Right renal cortex interstitium (tissue), 3 donors: ENCODE measurements around the gene SZRD1. TPM values are rescaled to one million over a fixed set of nuclear protein-coding genes. Genes with fewer than 3 reads are reported as not detected.
"Not testable (repeated sequence)": the region's sequence is repeated elsewhere in the genome, so short reads cannot be mapped to it uniquely, and the experiment has no call there.

ENCODE experiments used
- DNase-seq, 3 donors: peaks; one replicate each; pipeline ENCODE4 v3.0.0-alpha.2; 2013; ENCODE audit warnings: low read depth in 3 of 3, low spot score in 2 of 3
- polyA plus RNA-seq, 3 donors: library from polyadenylated mRNA; unstranded; fragments of 120-200 nt; gene quantifications; one replicate each; pipeline ENCODE4 v1.2.1, GENCODE V29; 2013; ENCODE audit not compliant: insufficient read length in 3 of 3

SZRD1 gene, protein sequence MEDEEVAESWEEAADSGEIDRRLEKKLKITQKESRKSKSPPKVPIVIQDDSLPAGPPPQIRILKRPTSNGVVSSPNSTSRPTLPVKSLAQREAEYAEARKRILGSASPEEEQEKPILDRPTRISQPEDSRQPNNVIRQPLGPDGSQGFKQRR
- 100 to 1,000 TPM; 100 to 111 (median 107) TPM for polyA plus RNA-seq

DNA sequence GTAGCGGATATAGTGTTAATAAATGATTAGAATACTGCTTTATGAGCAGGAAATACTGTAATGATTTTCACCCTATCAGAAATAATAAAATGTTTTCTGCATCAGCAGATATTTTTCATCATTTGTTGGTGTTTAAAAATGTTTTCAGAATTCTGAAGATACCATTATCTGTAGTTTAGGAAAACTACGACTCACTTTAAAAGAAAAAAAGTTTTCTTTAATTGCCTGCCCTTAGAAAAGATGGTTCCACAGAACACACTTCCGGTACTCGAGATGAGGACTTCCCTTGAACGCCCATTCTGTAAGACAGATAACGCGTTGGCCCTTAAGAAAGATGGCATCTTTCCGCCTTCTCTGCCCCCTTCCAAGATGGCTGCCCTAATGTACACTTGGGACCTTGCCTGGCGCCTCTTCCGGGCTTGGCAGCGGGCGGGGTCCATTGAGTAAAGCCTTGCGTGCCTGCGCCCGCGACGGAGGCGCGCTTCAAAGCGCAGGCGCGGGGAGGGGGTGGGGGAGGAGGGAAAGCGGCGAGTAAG, at the start of gene SZRD1:
TSS of gene SZRD1 (plus strand) at position 521 of the 536 bp plus-strand sequence. CDS start 16 bp downstream, outside the sequence.
- peak in 2 of 3 donors; percentile 98 to 99 for DNase-seq

GRCh38 chr1:16318555-16318954, 48.5 kb upstream of the SZRD1 start:
- peak in 1 of 3 donors; percentile 7 for DNase-seq

DNA sequence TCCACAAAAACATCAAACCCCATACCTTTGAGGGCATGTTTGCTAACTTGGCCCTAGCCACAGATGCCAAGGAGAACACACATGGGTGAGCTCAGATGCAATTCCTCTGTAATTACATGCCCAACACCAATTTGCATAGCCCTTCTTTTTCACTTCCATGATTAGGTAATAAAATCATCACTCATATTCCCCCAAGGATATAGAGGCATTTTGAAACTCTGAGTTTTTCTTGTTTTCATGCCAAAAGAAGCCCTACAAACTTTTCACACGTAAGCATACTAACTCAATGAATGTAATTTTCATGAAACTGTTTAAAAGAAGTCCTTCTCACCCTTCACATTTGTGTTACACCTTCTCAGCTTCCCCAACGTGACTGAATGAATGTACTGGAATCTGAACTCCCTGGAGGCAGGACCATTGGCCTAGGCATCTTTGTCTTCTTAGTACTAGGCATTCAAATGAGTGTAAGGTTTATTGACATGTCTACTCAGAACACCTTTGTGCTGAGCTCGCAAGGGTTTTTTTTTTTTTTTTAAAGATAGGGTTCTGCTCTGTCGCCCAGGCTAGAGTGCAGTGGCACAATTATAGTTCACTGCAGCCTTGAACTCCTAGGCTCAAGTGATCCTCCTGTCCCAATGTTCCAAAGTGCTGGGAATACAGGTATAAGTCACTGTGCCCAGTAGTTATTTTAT, 45.7 kb upstream of the SZRD1 start:
- DNase-seq, result no peak

DNA sequence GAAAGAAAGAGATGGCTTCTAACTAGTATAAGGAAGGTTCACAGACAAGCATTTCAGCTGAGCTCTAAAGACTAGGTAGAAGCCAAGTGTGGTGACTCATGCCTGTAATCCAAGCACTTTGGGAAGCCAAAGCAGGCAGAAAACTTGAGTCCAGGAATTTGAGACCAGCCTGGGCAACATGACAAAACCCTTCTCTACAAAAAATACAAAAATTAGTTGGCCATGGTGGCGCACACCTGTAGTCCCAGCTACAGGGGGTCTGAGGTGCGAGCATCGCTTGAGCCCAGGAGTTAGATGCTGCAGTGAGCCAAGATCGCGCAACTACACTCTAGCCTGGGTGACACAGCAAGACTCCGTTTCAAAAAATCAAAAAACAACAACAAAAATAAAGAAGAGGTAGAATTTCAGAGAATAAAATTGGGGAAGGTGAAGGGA, 42.6 kb upstream of the SZRD1 start:
- no peak for DNase-seq

GRCh38 chr1:16326833-16327404, 40.1 kb upstream of the SZRD1 start:
- no peak for DNase-seq

DNA sequence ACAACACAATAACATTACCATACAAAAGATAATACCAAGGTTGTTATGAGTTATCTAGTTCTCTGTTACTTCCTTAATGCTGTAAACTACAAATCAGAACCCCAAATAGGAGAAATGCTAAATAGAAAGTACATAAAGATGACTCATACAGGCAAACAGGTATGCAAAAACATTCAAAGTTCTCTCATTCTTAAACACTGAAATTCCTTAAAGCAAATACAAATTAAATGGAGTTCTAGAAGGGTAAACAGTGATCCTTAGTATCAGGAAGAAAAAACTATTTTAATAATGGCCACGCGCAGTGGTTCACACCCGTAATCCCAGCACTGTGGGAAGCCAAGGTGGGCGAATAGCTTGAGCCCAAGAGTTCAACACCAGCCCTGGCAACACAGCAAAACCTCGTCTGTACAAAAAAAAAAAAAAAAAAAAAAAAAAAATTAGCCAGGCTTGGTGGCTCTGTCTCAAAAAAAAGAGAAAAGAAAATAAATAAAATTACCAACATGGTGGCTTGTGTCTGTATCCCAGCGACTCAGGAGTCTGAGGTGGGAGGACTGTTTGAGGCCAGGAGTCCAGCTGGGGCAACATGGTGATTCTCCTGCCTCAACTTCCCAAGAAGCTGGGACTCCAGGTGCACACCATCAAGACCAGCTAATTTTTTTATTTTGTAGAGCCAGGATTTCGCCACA, 32.2 kb upstream of the SZRD1 start:
- no peak for DNase-seq

DNA sequence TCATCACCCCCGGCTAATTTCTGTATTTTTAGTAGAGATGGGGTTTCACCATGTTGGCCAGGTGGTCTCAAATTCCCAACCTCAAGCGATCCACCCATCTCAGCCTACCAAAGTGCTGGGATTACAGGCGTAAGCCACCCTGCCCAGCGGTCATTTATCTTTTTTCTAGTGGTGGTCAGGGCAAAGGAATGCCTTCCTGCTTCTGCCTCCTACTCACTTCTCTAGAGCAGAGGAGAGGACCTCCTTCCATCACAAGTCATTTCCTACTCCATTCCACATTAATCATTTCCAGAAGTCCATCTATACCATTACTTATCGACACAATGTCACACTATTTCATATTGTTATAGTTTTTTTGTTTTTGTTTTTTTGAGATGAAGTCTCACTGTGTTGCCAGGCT, 28.1 kb upstream of the SZRD1 start:
- no peak for DNase-seq

GRCh38 chr1:16340673-16341072, 26.4 kb upstream of the SZRD1 start:
- DNase-seq, result no peak

DNA sequence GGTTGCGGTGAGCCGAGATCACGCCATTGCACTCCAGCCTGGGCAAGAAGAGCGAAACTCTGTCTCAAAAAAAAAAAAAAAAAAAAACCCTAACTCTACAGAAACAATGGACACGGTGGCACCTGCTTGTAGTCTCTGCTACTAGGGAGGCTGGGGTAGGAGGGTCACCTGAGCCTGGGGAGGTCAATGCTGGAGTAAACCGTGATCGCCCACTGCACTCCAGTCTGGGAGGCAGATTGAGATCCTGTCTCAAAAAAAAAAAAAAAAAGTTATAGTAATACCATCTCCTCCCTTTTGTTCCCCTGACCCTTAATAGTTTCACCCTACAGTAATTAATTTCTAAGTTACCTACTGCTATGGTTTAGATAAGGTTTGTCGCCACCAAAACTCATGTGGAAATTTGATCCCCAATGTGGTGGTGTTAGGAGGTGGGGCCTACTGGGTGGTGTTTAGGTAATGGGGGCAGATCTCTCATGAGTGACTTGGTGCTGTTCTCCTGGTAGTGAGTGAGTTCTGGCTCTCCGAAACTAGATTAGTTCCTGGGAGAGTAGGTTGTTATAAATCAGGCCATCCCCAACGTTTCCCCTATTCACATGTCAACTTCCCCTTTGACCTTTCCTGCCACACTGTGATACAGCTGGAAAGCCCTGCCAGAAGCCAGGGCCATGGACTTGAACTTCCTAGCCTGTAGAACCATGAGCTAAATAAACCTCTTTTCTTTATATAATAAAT, 24.5 kb upstream of the SZRD1 start:
- DNase-seq, result no peak

GRCh38 chr1:16343276-16343675, 23.8 kb upstream of the SZRD1 start:
- DNase-seq, result not testable (repeated sequence)

DNA sequence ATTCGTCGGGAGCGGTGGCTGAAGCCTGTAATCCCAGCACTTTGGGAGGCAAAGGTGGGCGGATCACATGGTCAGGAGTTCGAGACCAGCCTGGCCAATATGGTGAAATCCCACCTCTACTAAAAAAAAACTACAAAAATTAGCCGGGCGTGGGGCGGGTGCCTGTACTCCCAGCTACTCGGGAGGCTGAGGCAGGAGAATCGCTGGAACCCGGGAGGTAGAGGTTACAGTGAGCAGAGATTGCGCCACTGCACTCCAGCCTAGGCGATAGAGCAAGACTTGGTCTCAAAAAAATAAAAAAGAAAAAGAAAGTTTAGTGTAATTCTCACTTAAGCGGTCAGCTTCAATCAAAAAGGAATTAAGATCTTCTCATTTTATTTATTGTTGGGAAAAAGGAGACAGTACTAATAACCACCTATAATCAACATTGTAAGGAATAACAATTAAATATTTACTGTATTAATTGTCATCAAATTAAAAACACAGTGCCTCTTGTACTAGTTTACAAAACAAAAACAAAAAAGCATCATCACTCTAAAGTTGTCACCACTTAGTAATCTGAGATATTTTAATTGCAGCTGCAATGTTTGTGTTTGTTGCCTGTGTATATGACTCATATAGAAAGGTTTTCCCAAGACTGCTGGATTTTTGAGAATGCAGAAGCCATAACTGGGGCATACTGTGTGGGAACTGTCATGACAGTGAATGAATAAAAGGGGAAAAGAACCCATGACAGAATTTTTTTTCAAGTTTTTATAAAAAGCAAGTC, 18.4 kb upstream of the SZRD1 start:
- no peak for DNase-seq

GRCh38 chr1:16349847-16350406, 17.1 kb upstream of the SZRD1 start:
- DNase-seq, result no peak

DNA sequence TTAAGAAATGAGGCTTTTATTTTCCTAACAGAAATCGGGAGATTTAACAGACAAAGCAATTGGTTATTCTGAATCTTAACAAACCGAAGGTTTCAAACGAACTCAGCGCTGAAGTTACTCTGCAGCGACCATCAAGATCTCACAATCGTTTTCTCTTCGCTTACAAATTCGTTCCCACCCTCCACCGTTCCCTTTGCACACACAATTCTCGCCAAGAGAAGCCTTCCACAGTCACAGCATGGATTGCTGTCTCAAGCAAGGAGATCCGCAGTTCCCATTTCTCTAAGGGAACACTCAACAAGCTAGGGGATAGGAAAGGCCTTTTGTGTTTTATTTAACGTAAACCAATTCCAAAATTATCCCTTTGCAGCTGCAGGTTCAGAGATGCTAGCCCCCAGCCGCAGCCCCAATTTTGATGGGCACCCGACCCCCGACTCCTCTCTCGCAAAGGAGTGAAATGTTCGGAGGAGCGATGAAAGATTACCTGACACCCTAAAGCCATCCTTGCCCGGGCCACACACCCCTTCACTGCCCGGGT, 15.5 kb upstream of the SZRD1 start:
- peak in 1 of 3 donors; percentile 31 for DNase-seq

DNA sequence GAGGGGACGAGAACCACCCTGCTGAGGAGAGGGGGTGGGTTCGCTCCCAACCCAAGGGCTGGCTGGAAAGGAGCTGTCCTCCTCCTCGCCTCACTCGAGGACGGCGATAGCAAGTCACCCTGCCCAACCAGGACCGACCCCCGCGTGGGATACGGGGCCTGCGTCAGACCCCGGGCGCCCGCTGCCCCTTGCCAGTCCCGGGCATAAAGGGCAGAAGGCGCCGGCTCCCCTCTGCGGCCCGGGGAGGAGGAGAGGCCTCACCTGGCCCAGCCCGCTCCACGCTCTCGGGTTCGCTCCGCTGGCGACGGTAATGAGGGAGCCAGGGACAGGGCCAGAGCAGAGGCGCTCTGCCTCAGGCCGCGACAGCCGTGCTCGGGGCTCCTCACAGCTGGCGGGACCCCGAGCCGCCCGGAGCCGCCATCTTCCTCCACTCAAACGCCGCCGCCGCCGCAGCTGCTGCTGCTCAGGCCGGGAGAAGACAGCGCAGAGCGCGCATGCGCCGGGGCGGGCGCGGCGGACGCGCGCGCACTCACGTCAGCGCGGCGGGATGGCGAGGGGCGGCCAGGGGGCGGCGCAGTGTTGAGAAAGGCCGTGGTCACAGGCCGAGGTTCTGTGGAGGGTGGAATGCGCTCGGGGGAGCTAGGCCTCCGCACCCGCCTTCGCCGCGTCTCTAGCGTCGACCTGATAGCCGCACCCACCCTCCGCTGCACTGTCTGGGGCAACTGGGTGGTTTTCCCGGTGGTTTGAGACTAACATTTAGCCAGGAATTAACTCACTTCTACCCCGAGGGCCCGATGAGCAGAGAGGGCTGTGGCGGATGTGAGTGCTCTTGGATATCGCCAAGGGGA, 14.8 kb upstream of the SZRD1 start, which contains the start of gene FBXO42:
TSS of gene FBXO42 (minus strand) at position 487 of the 848 bp plus-strand sequence. CDS start 37,062 bp downstream, outside the sequence.
- DNase-seq, result peak; percentile 80 to 92 (median 88)

GRCh38 chr1:16352842-16353535, 14.1 kb upstream of the SZRD1 start:
- DNase-seq, result no peak

- DNase-seq, result no peak
Observed at GRCh38 chr1:16354619-16355018, 12.4 kb upstream of the SZRD1 start.

GRCh38 chr1:16356867-16357266, 10.2 kb upstream of the SZRD1 start:
- no peak for DNase-seq

GRCh38 chr1:16365146-16365498, 1.9 kb upstream of the SZRD1 start:
- DNase-seq, result not testable (repeated sequence)
